HCT116 (cell line): Measurements from ENCODE around the gene RTN4IP1. TPM values are rescaled to one million over a fixed set of nuclear protein-coding genes. Genes with fewer than 3 reads are reported as not detected.

Experiments used
- ATAC-seq: fragments of 200-7000 bp; cut with Tn5 transposase; 2 replicates; pipeline ENCODE4 v1.9.1; 2020; ENCODE audit warnings: mild to moderate bottlenecking, moderate library complexity
- BruUV-seq: library from RNA; stranded (reverse); fragments of 400-500 nt; replicated peaks from 2 replicates; lab custom pipeline; 2021; lab: Mats Ljungman, UMichigan
- CTCF ChIA-PET: fragments of 300-600 bp; sonication (Branson Sonifier 250); formaldehyde crosslinking; loops from one replicate; lab custom pipeline; 2021; ENCODE audit warnings: antibody characterized with exemption; lab: Charles Lee
- POLR2A ChIA-PET: fragments of 300-600, 350-600 bp; sonication (Branson Sonifier 250); formaldehyde crosslinking; loops from one replicate; lab custom pipeline; 2021; ENCODE audit warnings: antibody characterized with exemption; lab: Charles Lee
- RAD21 ChIA-PET, 2 experiments: fragments of 300-600 bp; sonication (Branson Sonifier 250); formaldehyde crosslinking; loops; one replicate each; lab custom pipeline; 2023; ENCODE audit warnings: low total read pairs in 2 of 2; ENCODE audit not compliant: uncharacterized antibody in 2 of 2, unreplicated experiment in 2 of 2, low non-redundant PET in 1 of 2; lab: Charles Lee
- DNase-seq: peaks from one replicate; pipeline ENCODE4 v3.0.0-alpha.2; 2010; ENCODE audit warnings: low read depth, low spot score
- H2AFZ ChIP-seq: fragments of 200-600 bp; shearing (Covaris generic), sonication (generic); 2 replicates; pipeline ENCODE4 v1.6.1; 2017; ENCODE audit warnings: low read depth, mixed run types, mixed read lengths, antibody characterized with exemption, low read length; ENCODE audit not compliant: poor library complexity, severe bottlenecking
- H3K27ac ChIP-seq: 2 replicates; pipeline ENCODE4 v1.5.1; 2012; ENCODE audit warnings: low read depth, low read length
- H3K27me3 ChIP-seq: fragments of 200-600 bp; sonication (generic); 2 replicates; pipeline ENCODE4 v1.6.1; 2016; ENCODE audit warnings: mixed run types, low read length, mixed read lengths; ENCODE audit not compliant: insufficient read depth
- H3K36me3 ChIP-seq, 2 experiments: fragments of 200-500 bp in 1 of 2; fragments of 200-600 bp in 1 of 2; sonication (Bioruptor generic) in 1 of 2; sonication (generic) in 1 of 2; 2 replicates each; pipeline versions ENCODE4 v1.5.1 to v1.6.1; 2014 to 2016; ENCODE audit warnings: low read length in 2 of 2, inconsistent platforms in 1 of 2, mixed read lengths in 1 of 2, mixed run types in 1 of 2; ENCODE audit not compliant: insufficient read depth in 2 of 2, control insufficient read depth in 1 of 2
- H3K4me1 ChIP-seq, 2 experiments: fragments of 200-600 bp in 1 of 2; sonication (generic) in 1 of 2; 2 replicates each; pipeline versions ENCODE4 v1.5.1 to v1.6.1; 2012 to 2017; ENCODE audit warnings: low read length in 2 of 2, inconsistent platforms in 1 of 2, mild to moderate bottlenecking in 1 of 2, mixed read lengths in 1 of 2, mixed run types in 1 of 2, moderate library complexity in 1 of 2; ENCODE audit not compliant: insufficient read depth in 2 of 2, control insufficient read depth in 1 of 2
- H3K4me2 ChIP-seq: fragments of 200-600 bp; sonication (generic); 2 replicates; pipeline ENCODE4 v1.6.1; 2017; ENCODE audit warnings: mixed run types, low read length, mixed read lengths
- H3K4me3 ChIP-seq, 2 experiments: fragments of 200-600 bp in 1 of 2; sonication (generic) in 1 of 2; replicated peaks in 1 of 2; 2 replicates each; pipeline ENCODE4 v1.5.1; 2011 to 2016; ENCODE audit warnings: low read length in 2 of 2, control low read depth in 1 of 2, low read depth in 1 of 2, mild to moderate bottlenecking in 1 of 2, mixed read lengths in 1 of 2, mixed run types in 1 of 2
- H3K79me2 ChIP-seq: fragments of 200-600 bp; sonication (generic); 2 replicates; pipeline ENCODE4 v1.6.1; 2017; ENCODE audit warnings: mild to moderate bottlenecking, mixed run types, low read length, moderate library complexity, mixed read lengths; ENCODE audit not compliant: insufficient read depth
- H3K9ac ChIP-seq: fragments of 200-600 bp; sonication (generic); 2 replicates; pipeline ENCODE4 v1.6.1; 2016; ENCODE audit warnings: low read length, mixed read lengths
- H3K9me2 ChIP-seq: fragments of 200-600 bp; sonication (generic), shearing (Covaris generic); 2 replicates; pipeline ENCODE4 v1.6.1; 2017; ENCODE audit warnings: mixed run types, mild to moderate bottlenecking, moderate library complexity; ENCODE audit not compliant: insufficient read depth
- H3K9me3 ChIP-seq, 2 experiments: fragments of 200-500 bp in 1 of 2; fragments of 200-600 bp in 1 of 2; sonication (Bioruptor generic) in 1 of 2; sonication (generic) in 1 of 2; 2 replicates each; pipeline ENCODE4 v1.6.1; 2014 to 2017; ENCODE audit warnings: low read length in 2 of 2, mixed read lengths in 2 of 2, inconsistent platforms in 1 of 2, low read depth in 1 of 2, mild to moderate bottlenecking in 1 of 2, mixed run types in 1 of 2, moderate library complexity in 1 of 2; ENCODE audit not compliant: control insufficient read depth in 1 of 2, insufficient read depth in 1 of 2
- H4K20me1 ChIP-seq: fragments of 200-600 bp; sonication (generic), shearing (Covaris generic); 2 replicates; pipeline ENCODE4 v1.6.1; 2017; ENCODE audit warnings: mixed run types, mild to moderate bottlenecking, moderate library complexity; ENCODE audit not compliant: insufficient read depth
- ATF3 ChIP-seq: IDR thresholded peaks from 2 replicates; pipeline ENCODE4 v1.6.1; 2012
- CBX3 ChIP-seq: IDR thresholded peaks from 2 replicates; pipeline ENCODE4 v1.6.1; 2012; ENCODE audit warnings: low read depth
- CEBPB ChIP-seq: IDR thresholded peaks from 2 replicates; pipeline ENCODE4 v1.6.1; 2012; ENCODE audit warnings: low read depth
- EGR1 ChIP-seq: IDR thresholded peaks from 2 replicates; pipeline ENCODE4 v1.6.1; 2012; ENCODE audit warnings: low read depth
- EZH2 ChIP-seq: fragments of 200-600 bp; sonication (generic); IDR thresholded peaks from 2 replicates; pipeline ENCODE4 v1.6.1; 2017; ENCODE audit warnings: antibody characterized with exemption, mixed run types
- EZH2phosphoT487 ChIP-seq: fragments of 200-600 bp; IDR thresholded peaks from 2 replicates; pipeline ENCODE4 v1.6.1; 2018; ENCODE audit warnings: antibody characterized with exemption, borderline replicate concordance
- JUND ChIP-seq: IDR thresholded peaks from 2 replicates; pipeline ENCODE4 v1.6.1; 2012
- POLR2A ChIP-seq: IDR thresholded peaks from 2 replicates; pipeline ENCODE4 v1.7.0; 2011; ENCODE audit warnings: borderline replicate concordance; ENCODE audit not compliant: insufficient read depth, insufficient read length; ENCODE audit errors: extremely low read depth
- POLR2AphosphoS5 ChIP-seq: IDR thresholded peaks from 2 replicates; pipeline ENCODE4 v1.6.1; 2011; ENCODE audit warnings: mild to moderate bottlenecking, low read depth, low read length, moderate library complexity
- RAD21 ChIP-seq: IDR thresholded peaks from 2 replicates; pipeline ENCODE4 v1.6.1; 2012; ENCODE audit warnings: low read depth, mild to moderate bottlenecking
- SP1 ChIP-seq: IDR thresholded peaks from 2 replicates; pipeline ENCODE4 v1.6.1; 2012; ENCODE audit warnings: low read depth
- TCF7L2 ChIP-seq: IDR thresholded peaks from 2 replicates; pipeline ENCODE4 v1.7.0; 2011; ENCODE audit warnings: borderline replicate concordance, inconsistent platforms; ENCODE audit not compliant: insufficient read depth, insufficient read length; ENCODE audit errors: extremely low read depth
- YY1 ChIP-seq: IDR thresholded peaks from 2 replicates; pipeline ENCODE4 v1.6.1; 2011; ENCODE audit warnings: low read length, low read depth, moderate library complexity, mild to moderate bottlenecking; ENCODE audit not compliant: insufficient replicate concordance; ENCODE audit errors: extremely low read depth
- ZBTB33 ChIP-seq: IDR thresholded peaks from 2 replicates; pipeline ENCODE4 v1.6.1; 2011; ENCODE audit warnings: mild to moderate bottlenecking, low read length, moderate library complexity; ENCODE audit not compliant: insufficient replicate concordance; ENCODE audit errors: extremely low read depth
- ZNF274 ChIP-seq: fragments of 200-500 bp; sonication (Bioruptor generic); IDR thresholded peaks from 2 replicates; pipeline ENCODE4 v1.6.1; 2014; ENCODE audit warnings: mild to moderate bottlenecking, low read depth, low read length, inconsistent platforms
- intact Hi-C: fragments of 100-400 bp; cut with micrococcal nuclease; formaldehyde crosslinking; loops from 2 replicates; pipeline ENCODE4 v1.10.0; 2022
- total RNA-seq: library from RNA; stranded (reverse); gene quantifications from one replicate; pipeline ENCODE4 v1.2.1, GENCODE V29; 2021; ENCODE audit not compliant: unreplicated experiment
- TF ChIP-seq, protein P1 (sequence below): IDR thresholded peaks from 2 replicates; pipeline ENCODE4 v1.6.1; 2012; ENCODE audit warnings: low read depth
- TF ChIP-seq, protein P2 (sequence below), 3 experiments: fragments of 200-600 bp in 1 of 3; sonication (generic) in 1 of 3; IDR thresholded peaks in 2 of 3; conservative IDR thresholded peaks in 1 of 3; 2 replicates each; pipeline ENCODE4 v1.5.1; 2012 to 2017; ENCODE audit warnings: low read depth in 2 of 3, low read length in 2 of 3, antibody characterized with exemption in 1 of 3, borderline replicate concordance in 1 of 3, control low read depth in 1 of 3, mild to moderate bottlenecking in 1 of 3, mixed read lengths in 1 of 3, mixed run types in 1 of 3, moderate library complexity in 1 of 3; ENCODE audit not compliant: insufficient read depth in 1 of 3

RTN4IP1 gene
- total RNA-seq, 1 experiment from 2014 or later = 9.1 TPM

- TF ChIP-seq ATF3 (no peak), EZH2phosphoT487 (no peak), EZH2 (no peak), SP1 (peak; percentile 91), EGR1 (peak; percentile 17; the same call in 1 of the 2 replicates), JUND (peak; percentile 94)
Observed at GRCh38 chr6:106527979-106528378, 101.3 kb downstream of the RTN4IP1 start (continued).

DNA sequence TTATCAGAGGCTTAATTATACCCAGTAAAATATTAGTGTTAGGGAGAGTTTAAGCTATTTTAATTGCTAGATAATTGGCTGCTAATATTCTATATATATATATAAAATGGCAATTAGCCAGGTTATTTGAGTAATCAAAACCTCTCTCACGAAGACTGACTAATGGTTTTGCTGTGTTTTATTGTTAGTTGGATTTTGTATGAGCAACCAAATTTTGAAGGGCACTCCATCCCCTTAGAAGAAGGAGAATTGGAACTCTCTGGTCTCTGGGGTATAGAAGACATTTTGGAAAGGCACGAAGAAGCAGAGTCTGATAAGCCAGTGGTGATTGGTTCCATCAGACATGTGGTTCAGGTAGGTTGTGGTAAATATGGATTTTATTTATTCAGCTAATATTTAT lies 102.2 kb downstream of the RTN4IP1 start:
- RAD21 ChIA-PET = no interaction called here
- no peak overlapping the region for H3K9ac ChIP-seq
- intact Hi-C loops = no loop called here

More for the DNA sequence above, 102.2 kb downstream of the RTN4IP1 start:
- Histone ChIP-seq H3K36me3 (no peaks in the 10 kb centered on the region), H3K27ac (no peak overlapping the region; the same call in 1 of the 2 replicates), H3K9me3 (no peaks in the 10 kb centered on the region), H3K4me2 (peak overlapping the region; percentile 67; the same call in 1 of the 2 replicates), H3K27me3 (no peaks in the 10 kb centered on the region), H3K4me3 (no peak overlapping the region), H3K4me1 (peaks cover 9 to 39% of the 10 kb centered on the region in 2 experiments), H2AFZ (no peak overlapping the region), H4K20me1 (no peaks in the 10 kb centered on the region), H3K79me2 (no peaks in the 10 kb centered on the region), H3K9me2 (no peaks in the 10 kb centered on the region; the same call in 1 of the 2 replicates)
- BruUV-seq = no TSS peak
- TF ChIP-seq YY1 (no peak), POLR2AphosphoS5 (no peak), CBX3 (no peak), RAD21 (no peak), POLR2A (no peak), EZH2 (no peak), ZBTB33 (no peak), CEBPB (no peak), ZNF274 (no peak), SP1 (no peak), TCF7L2 (no peak), JUND (no peak)
- TF ChIP-seq, protein P1, sequence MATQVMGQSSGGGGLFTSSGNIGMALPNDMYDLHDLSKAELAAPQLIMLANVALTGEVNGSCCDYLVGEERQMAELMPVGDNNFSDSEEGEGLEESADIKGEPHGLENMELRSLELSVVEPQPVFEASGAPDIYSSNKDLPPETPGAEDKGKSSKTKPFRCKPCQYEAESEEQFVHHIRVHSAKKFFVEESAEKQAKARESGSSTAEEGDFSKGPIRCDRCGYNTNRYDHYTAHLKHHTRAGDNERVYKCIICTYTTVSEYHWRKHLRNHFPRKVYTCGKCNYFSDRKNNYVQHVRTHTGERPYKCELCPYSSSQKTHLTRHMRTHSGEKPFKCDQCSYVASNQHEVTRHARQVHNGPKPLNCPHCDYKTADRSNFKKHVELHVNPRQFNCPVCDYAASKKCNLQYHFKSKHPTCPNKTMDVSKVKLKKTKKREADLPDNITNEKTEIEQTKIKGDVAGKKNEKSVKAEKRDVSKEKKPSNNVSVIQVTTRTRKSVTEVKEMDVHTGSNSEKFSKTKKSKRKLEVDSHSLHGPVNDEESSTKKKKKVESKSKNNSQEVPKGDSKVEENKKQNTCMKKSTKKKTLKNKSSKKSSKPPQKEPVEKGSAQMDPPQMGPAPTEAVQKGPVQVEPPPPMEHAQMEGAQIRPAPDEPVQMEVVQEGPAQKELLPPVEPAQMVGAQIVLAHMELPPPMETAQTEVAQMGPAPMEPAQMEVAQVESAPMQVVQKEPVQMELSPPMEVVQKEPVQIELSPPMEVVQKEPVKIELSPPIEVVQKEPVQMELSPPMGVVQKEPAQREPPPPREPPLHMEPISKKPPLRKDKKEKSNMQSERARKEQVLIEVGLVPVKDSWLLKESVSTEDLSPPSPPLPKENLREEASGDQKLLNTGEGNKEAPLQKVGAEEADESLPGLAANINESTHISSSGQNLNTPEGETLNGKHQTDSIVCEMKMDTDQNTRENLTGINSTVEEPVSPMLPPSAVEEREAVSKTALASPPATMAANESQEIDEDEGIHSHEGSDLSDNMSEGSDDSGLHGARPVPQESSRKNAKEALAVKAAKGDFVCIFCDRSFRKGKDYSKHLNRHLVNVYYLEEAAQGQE = no peak
- TF ChIP-seq, protein P2, sequence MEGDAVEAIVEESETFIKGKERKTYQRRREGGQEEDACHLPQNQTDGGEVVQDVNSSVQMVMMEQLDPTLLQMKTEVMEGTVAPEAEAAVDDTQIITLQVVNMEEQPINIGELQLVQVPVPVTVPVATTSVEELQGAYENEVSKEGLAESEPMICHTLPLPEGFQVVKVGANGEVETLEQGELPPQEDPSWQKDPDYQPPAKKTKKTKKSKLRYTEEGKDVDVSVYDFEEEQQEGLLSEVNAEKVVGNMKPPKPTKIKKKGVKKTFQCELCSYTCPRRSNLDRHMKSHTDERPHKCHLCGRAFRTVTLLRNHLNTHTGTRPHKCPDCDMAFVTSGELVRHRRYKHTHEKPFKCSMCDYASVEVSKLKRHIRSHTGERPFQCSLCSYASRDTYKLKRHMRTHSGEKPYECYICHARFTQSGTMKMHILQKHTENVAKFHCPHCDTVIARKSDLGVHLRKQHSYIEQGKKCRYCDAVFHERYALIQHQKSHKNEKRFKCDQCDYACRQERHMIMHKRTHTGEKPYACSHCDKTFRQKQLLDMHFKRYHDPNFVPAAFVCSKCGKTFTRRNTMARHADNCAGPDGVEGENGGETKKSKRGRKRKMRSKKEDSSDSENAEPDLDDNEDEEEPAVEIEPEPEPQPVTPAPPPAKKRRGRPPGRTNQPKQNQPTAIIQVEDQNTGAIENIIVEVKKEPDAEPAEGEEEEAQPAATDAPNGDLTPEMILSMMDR (IDR thresholded peaks at IDR 0.05 in 2 of 3, conservative IDR thresholded peaks at IDR 0.05 in 1 of 3; ENCODE audit: borderline replicate concordance in 1 of 3, insufficient read depth in 1 of 3, low read depth in 2 of 3, low read length in 2 of 3) = no peak
- DNase-seq (no peak), ATAC-seq (no peak)
- ChIA-PET CTCF (no interaction called here), POLR2A (no interaction called here)
